IMR-90 (cell line): Measurements from ENCODE around the gene ZNF217. TPM values are rescaled to one million over a fixed set of nuclear protein-coding genes. Genes with fewer than 3 reads are reported as not detected.

ENCODE experiments used
- ATAC-seq: fragments of 200-7000 bp; cut with Tn5 transposase; 2 replicates; pipeline ENCODE4 v1.9.1; 2020; ENCODE audit warnings: low read depth, mild to moderate bottlenecking, moderate library complexity
- BruUV-seq: library from RNA; stranded (reverse); fragments of 400-500 nt; replicated peaks from 2 replicates; lab custom pipeline; 2021; lab: Mats Ljungman, UMichigan
- CTCF ChIA-PET: fragments of 300-600 bp; formaldehyde crosslinking; extraction: SDS; loops from one replicate; lab custom pipeline; 2021; ENCODE audit warnings: antibody characterized with exemption; lab: Yijun Ruan, JAX
- POLR2A ChIA-PET: fragments of 300-600 bp; sonication (Branson Sonifier 250); formaldehyde crosslinking; loops from one replicate; lab custom pipeline; 2022; ENCODE audit warnings: antibody characterized with exemption; ENCODE audit not compliant: unreplicated experiment; lab: Charles Lee
- DNase-seq: peaks from one replicate; pipeline ENCODE4 v3.0.0; 2013
- H2AFZ ChIP-seq: replicated peaks from 2 replicates; pipeline ENCODE3; 2013; ENCODE audit warnings: low read length, mild to moderate bottlenecking; ENCODE audit not compliant: poor library complexity
- H2AK5ac ChIP-seq: 2 replicates; pipeline ENCODE4 v1.6.1; 2013; ENCODE audit warnings: low read depth, low read length, inconsistent platforms
- H2AK9ac ChIP-seq: replicated peaks from 2 replicates; pipeline ENCODE3; 2013; ENCODE audit warnings: mild to moderate bottlenecking, low read depth, low read length, moderate library complexity; ENCODE audit not compliant: poor library complexity
- H2BK120ac ChIP-seq: 2 replicates; pipeline ENCODE4 v1.6.1; 2013; ENCODE audit warnings: low read depth, low read length, inconsistent platforms
- H2BK15ac ChIP-seq: 3 replicates; pipeline ENCODE4 v1.6.1; 2013; ENCODE audit warnings: low read depth, low read length, inconsistent platforms
- H2BK20ac ChIP-seq: 2 replicates; pipeline ENCODE4 v1.6.1; 2013; ENCODE audit warnings: low read depth, mild to moderate bottlenecking, inconsistent platforms, low read length, moderate library complexity
- H2BK5ac ChIP-seq: 2 replicates; pipeline ENCODE4 v1.6.1; 2013; ENCODE audit warnings: mild to moderate bottlenecking, low read depth, low read length, inconsistent platforms; ENCODE audit not compliant: poor library complexity, severe bottlenecking
- H3K14ac ChIP-seq: replicated peaks from 2 replicates; pipeline ENCODE4 v1.6.1; 2013; ENCODE audit warnings: low read depth, low read length, inconsistent platforms
- H3K18ac ChIP-seq: 2 replicates; pipeline ENCODE4 v1.6.1; 2013; ENCODE audit warnings: low read depth, low read length, control low read depth
- H3K23ac ChIP-seq: 2 replicates; pipeline ENCODE4 v1.6.1; 2013; ENCODE audit warnings: low read depth, low read length, inconsistent platforms
- H3K27ac ChIP-seq: 2 replicates; pipeline ENCODE4 v1.5.1; 2013; ENCODE audit warnings: mild to moderate bottlenecking, control low read depth, low read length; ENCODE audit not compliant: insufficient read depth
- H3K27me3 ChIP-seq: 2 replicates; pipeline ENCODE4 v1.6.1; 2013; ENCODE audit warnings: low read length; ENCODE audit not compliant: control insufficient read depth, insufficient read depth
- H3K36me3 ChIP-seq: 2 replicates; pipeline ENCODE4 v1.6.1; 2013; ENCODE audit warnings: low read length, mixed read lengths; ENCODE audit not compliant: control insufficient read depth, insufficient read depth
- H3K4ac ChIP-seq: 2 replicates; pipeline ENCODE4 v1.6.1; 2013; ENCODE audit warnings: low read depth, low read length, inconsistent platforms
- H3K4me1 ChIP-seq: 2 replicates; pipeline ENCODE4 v1.6.1; 2013; ENCODE audit warnings: low read length, mixed read lengths; ENCODE audit not compliant: control insufficient read depth, insufficient read depth
- H3K4me2 ChIP-seq: 2 replicates; pipeline ENCODE4 v1.6.1; 2013; ENCODE audit warnings: low read depth, mild to moderate bottlenecking, control low read depth, low read length, moderate library complexity
- H3K4me3 ChIP-seq: 2 replicates; pipeline ENCODE4 v1.5.1; 2013; ENCODE audit warnings: low read depth, mild to moderate bottlenecking, control low read depth, low read length, moderate library complexity; ENCODE audit not compliant: insufficient read depth
- H3K56ac ChIP-seq: 2 replicates; pipeline ENCODE4 v1.6.1; 2013; ENCODE audit warnings: low read length, inconsistent platforms; ENCODE audit not compliant: insufficient read depth; ENCODE audit errors: extremely low read depth
- H3K79me1 ChIP-seq, 2 experiments: 2 replicates each; pipeline ENCODE4 v1.6.1; 2013; ENCODE audit warnings: low read length in 2 of 2, inconsistent platforms in 1 of 2, low read depth in 1 of 2
- H3K9ac ChIP-seq: 2 replicates; pipeline ENCODE4 v1.6.1; 2013; ENCODE audit warnings: low read depth, low read length, control low read depth
- H3K9me1 ChIP-seq: 2 replicates; pipeline ENCODE4 v1.6.1; 2013; ENCODE audit warnings: low read length, inconsistent platforms; ENCODE audit not compliant: insufficient read depth
- H3K9me3 ChIP-seq: 2 replicates; pipeline ENCODE4 v1.6.1; 2013; ENCODE audit warnings: low read length; ENCODE audit not compliant: control insufficient read depth, insufficient read depth
- H4K20me1 ChIP-seq: 2 replicates; pipeline ENCODE4 v1.6.1; 2013; ENCODE audit warnings: low read length, inconsistent platforms; ENCODE audit not compliant: insufficient read depth
- H4K5ac ChIP-seq: 2 replicates; pipeline ENCODE4 v1.6.1; 2013; ENCODE audit warnings: mild to moderate bottlenecking, low read depth, low read length, control low read depth
- H4K8ac ChIP-seq, 2 experiments: 2 replicates each; pipeline ENCODE4 v1.6.1; 2013; ENCODE audit warnings: low read depth in 2 of 2, low read length in 2 of 2, control low read depth in 1 of 2, inconsistent platforms in 1 of 2
- H4K91ac ChIP-seq: 2 replicates; pipeline ENCODE4 v1.6.1; 2013; ENCODE audit warnings: low read depth, low read length, inconsistent platforms; ENCODE audit not compliant: insufficient read depth
- BHLHE40 ChIP-seq: fragments of 150-350 bp; IDR thresholded peaks from 2 replicates; pipeline ENCODE4 v1.6.1; 2016; ENCODE audit warnings: mild to moderate bottlenecking, low read depth, low read length
- CEBPB ChIP-seq: IDR thresholded peaks from 2 replicates; pipeline ENCODE4 v1.6.1; 2012; ENCODE audit warnings: low read depth, low read length, improper control_type of control experiment
- CHD1 ChIP-seq: IDR thresholded peaks from 2 replicates; pipeline ENCODE4 v1.6.1; 2012; ENCODE audit warnings: low read depth, low read length, improper control_type of control experiment
- FOS ChIP-seq: fragments of 150-350 bp; IDR thresholded peaks from 2 replicates; pipeline ENCODE4 v1.6.1; 2016; ENCODE audit warnings: low read depth, low read length
- MAFK ChIP-seq: IDR thresholded peaks from 2 replicates; pipeline ENCODE4 v1.6.1; 2012; ENCODE audit warnings: low read depth, low read length, improper control_type of control experiment
- MAZ ChIP-seq: IDR thresholded peaks from 2 replicates; pipeline ENCODE4 v1.6.1; 2012; ENCODE audit warnings: low read depth, mild to moderate bottlenecking, low read length, improper control_type of control experiment, moderate library complexity, borderline replicate concordance
- MXI1 ChIP-seq: IDR thresholded peaks from 2 replicates; pipeline ENCODE4 v1.6.1; 2012; ENCODE audit warnings: low read depth, mild to moderate bottlenecking, low read length, moderate library complexity, borderline replicate concordance
- NFE2L2 ChIP-seq: fragments of 150-350 bp; IDR thresholded peaks from 2 replicates; pipeline ENCODE4 v1.6.1; 2016; ENCODE audit warnings: low read depth, mild to moderate bottlenecking, low read length
- POLR2A ChIP-seq: IDR thresholded peaks from 2 replicates; pipeline ENCODE4 v1.6.1; 2012; ENCODE audit warnings: mild to moderate bottlenecking, low read depth, low read length
- RAD21 ChIP-seq: IDR thresholded peaks from 2 replicates; pipeline ENCODE4 v1.6.1; 2012; ENCODE audit warnings: low read length, improper control_type of control experiment
- RCOR1 ChIP-seq: IDR thresholded peaks from 2 replicates; pipeline ENCODE4 v1.6.1; 2012; ENCODE audit warnings: mild to moderate bottlenecking, low read length, improper control_type of control experiment; ENCODE audit not compliant: insufficient replicate concordance
- RFX5 ChIP-seq: IDR thresholded peaks from 2 replicates; pipeline ENCODE4 v1.8.0; 2012; ENCODE audit warnings: low read depth, mild to moderate bottlenecking, low read length, moderate library complexity
- SMC3 ChIP-seq: fragments of 150-350 bp; IDR thresholded peaks from 2 replicates; pipeline ENCODE4 v1.6.1; 2016; ENCODE audit warnings: low read depth, mild to moderate bottlenecking, antibody characterized with exemption, low read length, moderate library complexity
- WGBS, 2 experiments: methylation state at CpG; one replicate each; pipeline versions ENCODE4 v1.1.5 to v1.1.7; 2013; ENCODE audit warnings: missing lambda C conversion rate in 2 of 2; ENCODE audit not compliant: insufficient read length in 1 of 2; ENCODE audit errors: extremely low coverage in 2 of 2; 5-methylcytosine and 5-hydroxymethylcytosine counted together
- dilution Hi-C: fragments of 300-500 bp; cut with HindIII; formaldehyde crosslinking; loops from one replicate; pipeline ENCODE4 v1.14.3; 2018; ENCODE audit warnings: low sequenced_read_pairs; ENCODE audit not compliant: unreplicated experiment
- in situ Hi-C: fragments of 300-500 bp; cut with MboI; formaldehyde crosslinking; loops from 3 replicates; pipeline ENCODE4 v1.14.3; 2019; ENCODE audit warnings: low sequenced_read_pairs, inconsistent platforms, mixed read lengths
- intact Hi-C: fragments of 100-400 bp; cut with micrococcal nuclease; formaldehyde crosslinking; loops from 2 replicates; pipeline ENCODE4 v1.10.0; 2022
- polyA plus RNA-seq, 3 experiments: library from polyadenylated mRNA; depleted of rRNA; stranded (reverse); fragments of >200 nt; gene quantifications; 2 replicates each; pipeline ENCODE4 v1.2.3, GENCODE V29; 2012; ENCODE audit warnings: low replicate concordance in 1 of 3
- total RNA-seq: library from RNA; depleted of rRNA; stranded (reverse); fragments of >200 nt; gene quantifications from 2 replicates; pipeline ENCODE4 v1.2.3, GENCODE V29; 2012
- TF ChIP-seq, protein P1 (sequence below): fragments of 150-350 bp; IDR thresholded peaks from 2 replicates; pipeline ENCODE4 v1.6.1; 2016; ENCODE audit warnings: low read depth, mild to moderate bottlenecking, low read length, moderate library complexity, borderline replicate concordance
- TF ChIP-seq, protein P2 (sequence below): conservative IDR thresholded peaks from 2 replicates; pipeline ENCODE4 v1.5.1; 2012; ENCODE audit warnings: mild to moderate bottlenecking, low read depth, low read length, improper control_type of control experiment
- TF ChIP-seq, protein P3 (sequence below): fragments of 150-350 bp; IDR thresholded peaks from 2 replicates; pipeline ENCODE4 v1.6.1; 2017; ENCODE audit warnings: mild to moderate bottlenecking, antibody characterized with exemption, low read length, low read depth

Gene ZNF217
- total and polyA plus RNA-seq, 2 of the 4 experiments (the other 2 are of a cell fraction) = 9.1 to 27.8 TPM

DNA sequence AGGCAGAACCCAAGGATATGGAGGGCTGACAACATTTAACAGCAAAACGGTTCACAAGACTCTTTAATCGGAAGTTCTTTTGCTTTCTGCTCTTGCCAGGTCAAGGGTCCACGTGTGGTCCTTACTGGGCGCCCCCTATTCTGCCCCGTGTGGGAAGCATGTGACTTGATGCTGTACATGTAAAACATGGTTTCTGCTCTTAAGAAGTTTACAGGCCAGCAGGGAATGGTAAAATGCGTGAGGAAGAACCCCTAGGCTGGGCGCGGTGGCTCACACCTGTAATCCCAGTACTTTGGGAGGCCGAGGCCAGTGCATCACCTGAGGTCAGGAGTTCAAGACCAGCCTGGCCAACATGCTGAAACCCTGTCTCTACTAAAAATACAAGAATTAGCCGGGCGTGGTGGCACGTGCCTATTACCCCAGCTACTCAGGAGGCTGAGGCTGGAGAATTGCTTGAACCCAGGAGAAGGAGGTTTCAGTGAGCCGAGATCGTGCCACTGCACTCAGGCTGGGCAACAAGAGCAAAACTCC, 19.3 kb downstream of the ZNF217 start:
- Histone ChIP-seq H4K5ac (no peak overlapping the region), H2AK9ac (no peak overlapping the region), H3K4me3 (no peak overlapping the region), H3K56ac (no peak overlapping the region), H3K9ac (no peak overlapping the region), H3K23ac (no peak overlapping the region), H3K4ac (no peak overlapping the region), H2BK5ac (no peak overlapping the region), H2BK15ac (no peak overlapping the region), H3K79me1 (peaks cover 12 to 50% of the 10 kb centered on the region in 2 experiments), H3K36me3 (peaks cover 68% of the 10 kb centered on the region), H3K18ac (no peak overlapping the region), H2BK20ac (no peak overlapping the region), H2AK5ac (no peak overlapping the region), H3K9me1 (no peaks in the 10 kb centered on the region), H3K9me3 (no peaks in the 10 kb centered on the region), H3K27me3 (no peaks in the 10 kb centered on the region), H3K27ac (no peak overlapping the region), H2AFZ (no peak overlapping the region), H4K20me1 (peaks cover 73% of the 10 kb centered on the region), H2BK120ac (no peak overlapping the region), H3K14ac (no peak overlapping the region), H3K4me2 (no peak overlapping the region), H4K91ac (no peak overlapping the region), H4K8ac (no peak overlapping the region), H3K4me1 (peaks cover 4% of the 10 kb centered on the region)
- WGBS, 2 experiments = 94% methylated on average over 2 of the region's 14 CpGs; no CpG with 5 or more reads in 1 of the 2 experiments
- ChIA-PET POLR2A (no interaction called here), CTCF (no interaction called here)
- TF ChIP-seq MAFK (no peak), RFX5 (no peak), CEBPB (no peak), MXI1 (no peak), RCOR1 (no peak), CHD1 (no peak), BHLHE40 (no peak), NFE2L2 (no peak), MAZ (no peak), SMC3 (no peak), RAD21 (no peak), POLR2A (no peak), FOS (no peak)
- TF ChIP-seq, protein P1, sequence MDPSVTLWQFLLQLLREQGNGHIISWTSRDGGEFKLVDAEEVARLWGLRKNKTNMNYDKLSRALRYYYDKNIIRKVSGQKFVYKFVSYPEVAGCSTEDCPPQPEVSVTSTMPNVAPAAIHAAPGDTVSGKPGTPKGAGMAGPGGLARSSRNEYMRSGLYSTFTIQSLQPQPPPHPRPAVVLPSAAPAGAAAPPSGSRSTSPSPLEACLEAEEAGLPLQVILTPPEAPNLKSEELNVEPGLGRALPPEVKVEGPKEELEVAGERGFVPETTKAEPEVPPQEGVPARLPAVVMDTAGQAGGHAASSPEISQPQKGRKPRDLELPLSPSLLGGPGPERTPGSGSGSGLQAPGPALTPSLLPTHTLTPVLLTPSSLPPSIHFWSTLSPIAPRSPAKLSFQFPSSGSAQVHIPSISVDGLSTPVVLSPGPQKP = no peak
- TF ChIP-seq, protein P2, sequence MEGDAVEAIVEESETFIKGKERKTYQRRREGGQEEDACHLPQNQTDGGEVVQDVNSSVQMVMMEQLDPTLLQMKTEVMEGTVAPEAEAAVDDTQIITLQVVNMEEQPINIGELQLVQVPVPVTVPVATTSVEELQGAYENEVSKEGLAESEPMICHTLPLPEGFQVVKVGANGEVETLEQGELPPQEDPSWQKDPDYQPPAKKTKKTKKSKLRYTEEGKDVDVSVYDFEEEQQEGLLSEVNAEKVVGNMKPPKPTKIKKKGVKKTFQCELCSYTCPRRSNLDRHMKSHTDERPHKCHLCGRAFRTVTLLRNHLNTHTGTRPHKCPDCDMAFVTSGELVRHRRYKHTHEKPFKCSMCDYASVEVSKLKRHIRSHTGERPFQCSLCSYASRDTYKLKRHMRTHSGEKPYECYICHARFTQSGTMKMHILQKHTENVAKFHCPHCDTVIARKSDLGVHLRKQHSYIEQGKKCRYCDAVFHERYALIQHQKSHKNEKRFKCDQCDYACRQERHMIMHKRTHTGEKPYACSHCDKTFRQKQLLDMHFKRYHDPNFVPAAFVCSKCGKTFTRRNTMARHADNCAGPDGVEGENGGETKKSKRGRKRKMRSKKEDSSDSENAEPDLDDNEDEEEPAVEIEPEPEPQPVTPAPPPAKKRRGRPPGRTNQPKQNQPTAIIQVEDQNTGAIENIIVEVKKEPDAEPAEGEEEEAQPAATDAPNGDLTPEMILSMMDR = no peak
- TF ChIP-seq, protein P3, sequence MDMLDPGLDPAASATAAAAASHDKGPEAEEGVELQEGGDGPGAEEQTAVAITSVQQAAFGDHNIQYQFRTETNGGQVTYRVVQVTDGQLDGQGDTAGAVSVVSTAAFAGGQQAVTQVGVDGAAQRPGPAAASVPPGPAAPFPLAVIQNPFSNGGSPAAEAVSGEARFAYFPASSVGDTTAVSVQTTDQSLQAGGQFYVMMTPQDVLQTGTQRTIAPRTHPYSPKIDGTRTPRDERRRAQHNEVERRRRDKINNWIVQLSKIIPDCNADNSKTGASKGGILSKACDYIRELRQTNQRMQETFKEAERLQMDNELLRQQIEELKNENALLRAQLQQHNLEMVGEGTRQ = no peak
- DNase-seq (no peak), ATAC-seq (no peak)
- in situ Hi-C loops = loop anchor here (10.0 kb wide), 1 partner anchor 630 kb away; the partner anchor contains the start of gene PFDN4
- intact Hi-C loops = loop anchor here (10.0 kb wide), 1 partner anchor 490 kb away; no protein-coding TSS in a partner anchor
- BruUV-seq = no TSS peak
- dilution Hi-C loops = no loop called here
